COLO668 (cell line): ENCODE results near the gene CTBP2.
A peak's percentile ranks its signal among the peaks of the same experiment; 100 is the strongest.
"Not testable (repeated sequence)": the region's sequence is repeated elsewhere in the genome, so short reads cannot be mapped to it uniquely, and the experiment has no call there.

Source experiments
- DNase-seq: peaks from one replicate; lab custom pipeline; 2025; ENCODE audit not compliant: unreplicated experiment; lab: John Stamatoyannopoulos, UW

The CTBP2 gene

DNA sequence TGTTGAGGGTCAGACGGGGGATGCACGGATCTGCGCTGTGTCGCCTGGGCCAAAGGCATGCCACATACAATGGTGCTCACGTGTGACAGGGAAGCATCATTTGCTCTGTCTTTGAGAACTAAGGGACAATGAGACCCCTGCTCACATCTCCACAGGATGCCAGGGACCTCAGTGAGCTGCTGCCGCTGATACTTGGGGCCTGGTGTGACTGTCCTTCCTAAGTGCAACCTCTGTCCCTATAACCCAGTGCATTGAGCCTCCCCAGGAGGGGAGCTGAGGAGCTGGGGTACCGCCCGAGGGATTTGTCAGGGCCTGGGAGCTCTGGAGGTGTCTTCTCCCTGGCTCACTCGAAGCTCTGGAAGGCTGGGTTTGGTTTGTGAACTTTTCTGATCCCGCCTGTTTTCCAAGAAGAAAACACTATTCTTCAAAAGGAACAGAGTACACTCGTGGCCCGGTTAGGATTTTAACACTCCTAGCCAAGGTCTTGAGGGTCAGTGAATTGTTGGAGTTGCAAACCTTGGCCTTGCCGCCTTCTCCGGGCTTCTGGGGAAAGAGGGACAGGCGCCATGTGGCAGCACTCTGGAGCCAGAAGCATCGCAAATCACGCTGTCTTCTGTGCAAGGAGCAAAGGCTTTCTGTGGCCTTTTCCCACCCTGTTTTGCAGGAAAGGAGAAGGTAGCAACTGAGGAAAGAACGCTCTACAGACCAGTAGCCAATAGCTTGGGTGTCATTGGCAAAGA, 26.2 kb upstream of the CTBP2 start:
- DNase-seq, result no peak

- DNase-seq, result not testable (repeated sequence)
Observed at GRCh38 chr10:125179107-125179506, 18.7 kb upstream of the CTBP2 start.

DNA sequence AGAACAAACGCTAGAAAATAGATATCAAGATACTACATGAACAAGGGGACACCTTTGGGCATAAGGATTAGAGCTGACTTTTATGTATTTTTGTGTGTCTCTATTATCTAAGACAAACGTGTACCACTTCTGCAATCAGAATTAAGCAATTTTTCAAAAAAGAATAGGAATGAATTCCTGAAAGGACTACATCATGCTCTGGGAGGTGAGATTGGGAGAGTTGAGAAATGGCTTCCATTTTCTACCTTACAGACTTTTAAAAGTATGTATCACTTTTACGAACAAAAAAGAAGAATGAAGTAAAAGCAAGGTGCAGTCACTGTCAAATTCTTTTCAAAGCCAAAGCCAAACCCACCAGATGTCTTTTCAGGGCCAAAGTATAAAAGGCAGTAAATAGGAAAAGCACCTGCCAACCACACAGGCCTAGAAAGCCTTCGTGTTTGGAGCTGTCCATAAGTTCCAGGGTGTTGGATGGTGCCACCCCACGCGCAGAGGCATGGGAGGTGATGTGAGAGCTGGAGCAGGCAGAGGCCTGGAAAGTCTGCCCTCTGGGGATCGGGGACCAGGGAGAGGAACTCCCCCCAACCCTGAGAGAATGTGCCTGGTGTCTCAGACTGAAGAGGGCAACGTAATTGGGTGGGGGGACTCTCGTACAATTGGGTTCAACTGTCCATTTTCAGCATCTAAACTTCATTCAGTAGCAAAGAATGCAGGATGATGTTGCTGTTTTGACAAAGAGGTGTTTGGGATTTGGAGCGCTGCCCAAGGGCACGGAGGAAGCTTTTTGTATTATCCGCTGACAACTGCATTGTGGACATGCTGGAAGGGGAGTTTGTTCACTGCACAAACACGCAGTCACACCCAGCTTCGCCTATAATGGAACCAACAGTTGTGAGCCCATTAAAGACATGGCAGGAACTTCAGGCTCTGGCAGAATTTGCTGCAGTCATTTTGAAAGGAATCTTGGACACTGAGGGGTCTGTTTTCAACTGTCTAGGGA, 17.6 kb upstream of the CTBP2 start:
- DNase-seq, result no peak

DNA sequence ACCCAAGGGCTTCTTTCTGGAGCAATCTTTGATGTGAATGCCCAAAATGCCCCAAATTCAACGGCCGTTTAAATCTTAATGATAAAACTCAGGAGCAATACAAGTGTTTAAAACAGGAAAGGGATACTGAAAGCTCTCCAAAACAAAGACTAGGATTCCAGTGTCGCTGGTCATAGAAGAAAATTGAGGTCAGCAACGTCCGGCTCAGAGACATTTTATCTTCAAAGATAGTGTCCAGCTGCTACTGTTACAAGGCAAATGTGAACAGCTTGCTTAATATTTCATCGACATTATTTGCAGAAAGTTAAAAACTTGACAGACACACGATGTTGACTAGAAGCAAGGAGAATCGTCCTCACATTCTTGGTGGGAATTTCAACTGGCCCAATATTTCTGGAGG, 15.4 kb upstream of the CTBP2 start:
- DNase-seq, result no peak

GRCh38 chr10:125174360-125174759, 14.0 kb upstream of the CTBP2 start:
- no peak for DNase-seq

GRCh38 chr10:125172694-125173093, 12.3 kb upstream of the CTBP2 start:
- DNase-seq, result no peak

GRCh38 chr10:125171402-125172306, 11.3 kb upstream of the CTBP2 start:
- DNase-seq, result no peak

GRCh38 chr10:125169915-125170314, 9.6 kb upstream of the CTBP2 start:
- no peak for DNase-seq

GRCh38 chr10:125169279-125169678, 8.9 kb upstream of the CTBP2 start:
- DNase-seq, result no peak

DNA sequence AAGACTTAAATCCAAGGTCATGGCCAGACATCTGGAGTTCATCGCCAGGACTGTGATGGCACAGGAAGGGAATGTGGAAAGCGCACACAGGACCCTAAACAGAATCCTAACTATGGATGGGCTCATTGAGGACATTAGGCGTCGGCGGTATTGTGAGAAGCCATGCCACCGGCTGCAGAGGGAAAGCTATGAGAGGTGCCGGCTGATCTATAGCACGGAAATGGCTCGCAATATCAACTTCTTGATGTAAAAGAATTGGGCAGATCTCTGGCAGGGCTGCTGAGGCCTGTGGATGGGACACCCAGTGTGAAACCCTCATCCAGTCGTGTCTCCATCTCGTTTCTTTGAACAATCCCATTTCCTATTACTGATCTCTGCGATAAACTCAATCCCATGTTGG, 6.3 kb upstream of the CTBP2 start:
- no peak for DNase-seq

DNA sequence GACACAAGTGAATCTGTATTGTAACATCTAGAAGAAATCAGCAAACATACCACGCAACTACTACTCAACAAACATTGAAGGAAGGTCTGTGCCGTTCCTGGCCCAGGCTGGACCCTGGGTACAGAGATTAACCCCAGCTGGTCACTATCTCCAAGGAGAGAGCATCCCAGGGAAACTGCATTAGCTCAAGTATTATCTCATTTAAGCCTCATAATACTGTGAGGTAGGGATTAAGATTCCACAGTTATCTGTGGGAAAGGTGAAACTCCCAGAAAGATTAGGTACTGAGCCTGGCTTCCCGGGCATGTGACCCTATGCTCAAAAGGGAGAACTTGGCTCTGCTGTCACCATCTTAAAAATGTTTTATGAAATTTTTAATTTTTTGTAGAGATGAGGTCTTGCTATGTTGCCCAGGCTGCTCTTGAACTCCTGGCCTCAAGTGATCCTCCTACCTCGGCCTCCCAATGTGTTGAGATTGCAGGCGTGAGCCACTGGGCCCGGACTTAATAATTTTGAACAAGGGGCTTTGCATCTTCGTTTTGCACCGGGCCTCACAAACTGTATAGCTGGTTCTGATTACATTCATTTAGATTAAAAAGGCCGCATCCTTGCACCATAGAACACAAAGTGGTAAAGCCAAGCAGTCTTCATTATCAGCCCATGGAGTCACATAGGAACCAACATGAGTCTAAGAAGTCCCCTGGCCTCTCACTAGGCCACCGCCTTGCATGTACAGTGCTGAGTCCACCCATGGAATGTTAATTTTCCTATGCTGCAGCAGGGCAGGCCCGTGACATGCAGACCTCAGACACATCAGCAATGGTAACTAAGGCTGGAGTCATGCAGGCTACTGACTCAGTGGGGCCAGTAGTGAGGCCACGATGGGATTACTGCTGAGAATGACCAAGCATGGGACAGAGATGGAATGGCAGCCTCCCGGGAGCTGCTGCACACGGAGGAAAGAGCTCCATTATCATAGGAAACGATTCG, 5.5 kb upstream of the CTBP2 start:
- no peak for DNase-seq

GRCh38 chr10:125164421-125164820, 4.1 kb upstream of the CTBP2 start:
- DNase-seq, result no peak

- no peak for DNase-seq
Observed at GRCh38 chr10:125163803-125164202, 3.4 kb upstream of the CTBP2 start.

GRCh38 chr10:125163312-125163711, 2.9 kb upstream of the CTBP2 start:
- DNase-seq, result not testable (repeated sequence)

DNA sequence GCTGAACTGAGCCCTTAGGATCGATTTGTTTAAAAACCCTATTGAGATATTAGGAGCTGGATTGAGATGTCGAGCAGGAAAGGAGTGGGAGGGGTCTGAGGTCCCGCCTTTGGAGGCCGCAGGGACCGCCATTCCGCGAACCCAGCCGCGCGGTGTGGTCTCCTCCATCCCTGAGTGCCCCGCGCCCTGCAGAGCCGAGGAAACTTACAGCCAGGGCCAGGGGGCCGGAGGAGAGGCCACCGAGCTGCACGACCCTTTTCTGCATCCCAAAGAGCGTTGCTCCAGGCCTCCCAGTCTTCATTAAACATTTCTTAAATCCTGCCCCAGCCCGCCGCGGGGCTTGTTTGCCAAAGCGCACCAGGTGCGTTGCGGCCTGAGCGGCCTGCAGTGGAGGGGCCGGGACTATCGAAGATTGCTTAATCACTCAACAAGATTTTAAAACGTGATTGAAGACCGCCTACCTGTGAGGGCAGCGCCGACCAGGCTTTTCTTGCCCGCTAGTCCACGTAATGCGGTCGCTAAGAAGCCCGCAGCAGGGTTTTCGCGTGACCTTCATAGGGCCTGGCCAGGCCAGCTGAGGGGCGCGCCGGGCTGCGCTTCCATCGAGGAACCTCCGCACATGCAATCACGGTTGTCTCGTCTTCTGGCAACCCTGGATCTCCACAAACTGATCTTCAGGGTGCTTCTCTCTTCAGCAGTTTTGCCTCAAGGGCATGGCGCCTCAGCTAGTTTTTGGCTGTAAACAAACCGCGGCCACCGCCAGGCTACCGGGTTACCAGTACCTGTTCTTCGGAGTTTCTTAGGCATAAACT, 2.0 kb upstream of the CTBP2 start:
- DNase-seq, result no peak

- DNase-seq, result no peak
Observed at GRCh38 chr10:125161707-125162119, 1.4 kb upstream of the CTBP2 start.

DNA sequence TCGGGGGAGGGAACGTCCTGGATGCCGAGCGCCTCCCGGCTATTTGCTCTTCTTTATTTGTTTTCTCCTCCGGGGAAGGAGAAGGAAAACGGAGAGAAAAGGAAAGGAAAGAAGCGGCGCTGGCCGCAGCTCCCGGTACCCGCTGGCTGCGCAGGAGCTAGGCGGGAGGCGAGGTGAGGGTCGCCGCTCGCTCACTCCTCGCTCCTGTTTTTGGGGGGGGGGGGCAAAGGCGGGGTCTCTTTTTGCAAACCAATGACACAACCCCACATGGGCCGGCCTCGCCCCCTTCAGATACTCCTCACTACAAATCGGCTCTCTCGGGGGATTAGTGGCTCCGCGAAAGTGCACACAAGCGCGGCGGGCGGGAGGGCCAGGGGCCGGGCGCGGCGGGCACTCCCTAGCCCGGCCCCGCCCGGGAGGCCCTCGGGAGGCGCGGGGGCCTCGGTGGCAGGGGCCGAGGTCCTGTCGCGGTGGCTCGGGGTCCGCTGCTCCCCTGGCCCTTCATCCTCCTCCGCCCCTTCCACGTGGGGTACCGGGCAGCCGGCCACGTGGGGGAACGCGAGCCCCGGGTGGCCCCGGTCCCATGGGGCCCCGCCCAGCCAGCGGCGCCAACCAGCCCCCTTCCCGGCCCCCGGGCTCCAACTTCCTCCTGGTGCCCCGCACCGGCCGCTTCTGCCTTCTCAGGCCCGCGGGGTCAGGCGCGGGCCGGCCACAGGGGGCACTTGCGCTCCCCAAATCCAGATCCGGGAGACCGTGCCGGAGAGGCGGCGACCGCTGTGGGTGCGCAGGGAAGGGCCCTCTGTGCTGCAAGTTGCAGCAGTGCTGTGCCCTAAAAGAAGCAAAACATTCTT, 718 bp upstream of the CTBP2 start:
- peak; percentile 66 for DNase-seq

DNA sequence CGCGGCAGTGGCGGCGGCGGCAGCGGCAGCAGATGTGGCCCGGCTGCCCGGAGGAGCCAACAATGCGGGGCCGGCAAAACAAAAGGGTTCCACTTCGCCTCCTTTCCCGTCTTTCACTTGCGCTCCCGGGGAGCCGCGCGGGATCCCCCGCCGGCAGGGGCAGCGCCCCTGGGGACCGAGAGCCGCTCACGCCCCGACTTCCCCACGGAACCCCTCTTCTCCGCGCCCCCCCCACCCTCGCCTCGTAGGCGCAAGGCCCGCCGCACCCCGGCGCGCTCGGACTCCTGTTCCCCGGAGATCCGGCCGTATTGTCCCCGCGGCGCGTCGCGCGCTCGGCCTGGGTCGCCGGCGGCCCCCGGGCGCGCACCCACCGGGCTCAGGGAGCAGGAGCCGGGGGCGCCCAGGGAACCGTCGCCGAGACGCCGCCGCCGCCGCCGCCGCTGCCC, 854 bp downstream of the CTBP2 start:
- DNase-seq, result peak; percentile 52
